HS-27A (cell line): ENCODE data around the gene RECQL5.

Experiments
- DNase-seq: peaks from one replicate; pipeline ENCODE4 v3.0.0-alpha.2; 2012; ENCODE audit warnings: low read depth, missing footprints

RECQL5 gene

DNA sequence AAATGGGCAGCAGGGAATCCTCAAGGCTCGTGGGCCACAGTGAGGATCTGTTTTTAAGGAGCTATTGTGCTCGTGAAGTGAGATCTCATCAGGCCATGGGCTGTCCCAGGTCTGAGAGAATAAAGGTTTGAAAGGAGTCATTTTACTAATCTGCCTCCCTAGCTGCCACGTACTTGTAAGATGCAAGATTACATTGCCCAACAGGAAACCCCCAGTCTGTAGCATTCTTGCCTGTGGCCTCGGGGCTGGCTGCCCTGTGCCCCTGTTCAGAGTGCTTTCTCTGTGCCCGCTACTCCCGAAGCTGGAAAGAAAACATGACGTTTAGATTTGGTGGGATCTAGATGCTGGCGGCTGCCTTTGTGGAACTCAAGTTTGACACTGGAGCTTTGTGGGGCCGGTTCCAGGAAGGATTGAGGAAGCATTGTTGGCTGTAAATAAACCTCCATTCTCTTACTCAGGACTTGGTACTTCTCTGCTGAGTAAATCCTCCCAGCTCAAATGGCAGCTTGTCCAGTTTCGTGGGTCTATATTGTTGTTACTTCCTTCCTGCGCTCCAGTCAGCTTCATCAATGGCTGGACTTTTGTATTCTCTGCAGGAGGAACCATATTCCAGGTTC is 21.4 kb upstream of the RECQL5 start:
- DNase-seq: no peak

DNA sequence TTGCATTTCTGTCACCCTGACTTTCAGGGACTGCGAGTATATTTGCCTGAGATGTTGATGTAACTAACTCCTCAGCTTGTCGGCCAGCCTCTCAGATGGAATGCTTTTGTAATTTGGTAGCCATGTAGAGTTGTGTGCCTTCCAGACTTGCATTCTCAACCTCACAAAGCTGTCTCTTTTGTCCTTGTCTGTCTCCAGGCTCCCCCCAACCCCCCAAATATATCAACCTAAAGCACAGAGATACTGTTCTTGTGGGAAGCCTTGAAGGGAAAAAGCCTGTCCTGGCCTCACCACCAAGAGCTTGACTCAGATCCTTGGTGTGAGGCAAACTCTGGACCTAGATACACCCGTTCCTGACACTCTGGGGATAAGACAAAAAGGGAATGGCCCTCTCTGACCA is 18.5 kb upstream of the RECQL5 start:
- no peak for DNase-seq

DNA sequence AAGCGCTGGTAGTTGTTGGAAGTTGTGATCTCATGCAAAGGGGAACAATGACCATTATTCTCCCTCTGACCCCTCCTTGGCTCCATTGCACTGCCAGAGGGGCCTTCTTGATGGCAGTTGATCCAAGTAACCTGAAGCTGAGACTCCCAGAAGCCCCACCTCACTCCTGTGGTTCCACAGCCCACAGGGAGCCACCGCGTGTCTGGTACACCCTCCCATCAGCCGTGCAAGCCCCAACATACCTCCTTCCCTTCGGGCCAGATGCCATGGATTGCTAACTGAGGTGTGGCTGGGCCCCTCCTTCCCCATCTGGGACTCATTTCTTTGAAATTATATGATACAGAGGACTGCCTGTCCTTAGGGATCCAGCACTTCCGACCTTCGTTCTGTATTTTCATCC is 18.0 kb upstream of the RECQL5 start:
- DNase-seq: no peak

DNA sequence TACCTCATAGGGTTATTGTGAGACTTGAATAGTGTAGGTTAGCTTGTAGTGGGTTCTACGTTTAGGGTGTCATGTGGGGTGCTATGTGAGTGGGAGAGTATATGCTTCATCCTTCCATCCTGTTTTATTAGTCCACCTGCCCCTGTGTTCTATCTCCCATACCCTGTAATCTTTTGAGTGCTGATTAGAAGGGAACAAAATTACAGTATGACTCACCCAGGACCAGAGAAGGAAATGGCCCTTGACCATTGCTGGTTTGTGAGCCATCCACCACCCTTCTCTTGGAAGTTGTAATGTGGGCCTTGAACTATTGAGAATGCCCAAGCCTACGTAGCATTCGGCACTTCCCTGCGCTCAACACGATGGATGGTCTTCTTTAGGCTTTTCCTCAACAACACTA is 17.3 kb upstream of the RECQL5 start:
- no peak for DNase-seq

DNA sequence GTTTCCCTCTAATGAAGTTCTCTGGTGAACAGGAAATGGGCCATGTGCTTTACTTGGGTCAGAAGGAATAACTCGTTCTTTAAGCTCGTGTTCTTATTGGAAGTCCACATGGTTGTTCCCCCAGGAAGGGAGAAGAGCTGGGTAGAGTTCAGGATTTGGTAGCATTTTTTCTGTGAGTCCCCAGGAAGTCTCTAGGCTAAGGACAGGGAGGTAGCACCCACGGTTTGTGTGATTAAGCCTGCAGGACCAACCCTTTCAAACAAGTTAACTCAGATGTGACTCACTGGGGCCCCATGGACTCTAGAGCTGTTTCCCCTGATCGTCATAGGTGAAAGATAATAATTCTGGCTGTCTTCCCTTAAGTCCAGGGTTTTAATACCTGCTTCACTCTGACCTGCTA is 16.6 kb upstream of the RECQL5 start:
- DNase-seq: no peak

DNA sequence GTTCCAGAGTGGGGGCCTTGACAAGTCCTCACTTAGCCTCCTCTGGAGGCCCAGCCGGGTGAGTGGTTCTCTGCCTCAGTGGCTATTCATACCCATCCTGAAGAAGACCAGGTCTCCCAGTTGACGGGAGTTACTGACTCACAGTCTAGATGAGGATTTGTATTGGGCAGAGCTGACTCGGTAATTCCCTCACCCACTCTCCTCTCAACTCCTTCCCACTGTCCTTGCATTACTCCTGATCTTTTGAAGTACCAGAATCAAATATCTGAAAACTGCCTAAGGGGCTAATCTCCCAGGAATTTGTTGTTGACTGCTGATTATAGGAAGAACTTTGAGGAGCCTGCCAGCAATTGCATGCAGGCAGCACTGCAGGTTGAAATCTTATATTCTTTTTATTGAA is 14.3 kb upstream of the RECQL5 start:
- DNase-seq: no peak

DNA sequence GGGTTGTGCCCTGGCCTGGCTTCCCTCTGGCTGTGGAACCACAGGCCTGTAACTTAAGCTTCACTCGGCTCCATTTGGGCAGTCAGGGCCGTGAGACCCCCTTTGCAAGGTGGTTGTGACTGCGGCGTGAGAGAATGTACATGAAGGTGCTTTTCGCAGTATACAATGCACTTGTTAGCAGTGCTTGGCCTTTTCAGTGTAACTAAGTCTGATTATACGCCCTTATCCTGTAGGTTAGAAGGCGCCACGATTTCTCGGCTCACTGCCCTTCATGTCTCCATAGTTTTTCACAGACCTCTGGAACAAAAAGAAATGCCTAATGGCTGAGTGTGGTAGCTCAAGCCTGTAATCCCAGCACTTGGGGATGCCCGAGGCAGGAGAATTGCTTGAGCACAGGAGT is 13.5 kb upstream of the RECQL5 start:
- DNase-seq: no peak

DNA sequence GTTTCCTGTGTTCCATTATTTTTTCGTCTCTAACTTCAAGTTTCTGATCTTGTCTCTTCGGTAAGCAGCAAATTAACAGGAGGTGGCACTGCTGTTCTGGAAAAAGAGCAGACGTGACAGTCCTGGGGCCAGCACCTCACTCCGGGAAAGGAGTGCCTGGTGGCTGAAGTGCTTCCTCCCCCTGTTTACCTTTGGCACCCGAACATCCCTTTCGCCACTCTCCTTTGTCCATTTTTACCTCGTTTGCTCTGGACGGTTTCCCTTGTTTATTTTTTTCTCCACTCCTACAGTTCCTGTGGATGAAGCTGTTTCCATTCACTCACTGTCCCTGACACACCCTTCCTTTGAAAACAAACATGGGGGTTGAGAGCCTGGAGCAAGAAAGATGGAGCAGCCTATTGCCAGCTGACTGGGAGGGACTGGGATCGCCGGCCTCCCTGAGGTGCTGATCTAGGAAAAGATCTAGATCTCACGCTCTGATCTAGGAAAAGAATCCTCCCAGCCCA is 12.8 kb upstream of the RECQL5 start:
- no peak for DNase-seq

DNA sequence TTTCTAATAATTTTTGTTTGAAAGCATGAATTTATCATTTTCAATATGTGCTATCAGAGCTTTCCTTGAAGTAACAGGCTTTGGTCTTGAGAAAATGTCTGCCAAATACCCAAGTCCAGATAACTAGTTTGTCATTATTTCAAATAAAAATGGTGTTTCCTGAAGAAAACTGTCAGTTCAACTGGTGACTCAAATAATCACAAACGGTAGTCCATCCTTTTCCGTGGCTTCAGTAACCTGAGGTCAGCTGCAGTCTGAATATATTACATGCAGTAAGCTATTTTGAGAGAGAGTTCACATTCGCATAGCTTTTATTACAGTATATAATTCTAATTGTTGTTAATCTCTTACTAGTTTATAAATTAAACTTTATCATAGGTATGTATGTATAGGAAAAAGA is 9.5 kb upstream of the RECQL5 start:
- DNase-seq: no peak

DNA sequence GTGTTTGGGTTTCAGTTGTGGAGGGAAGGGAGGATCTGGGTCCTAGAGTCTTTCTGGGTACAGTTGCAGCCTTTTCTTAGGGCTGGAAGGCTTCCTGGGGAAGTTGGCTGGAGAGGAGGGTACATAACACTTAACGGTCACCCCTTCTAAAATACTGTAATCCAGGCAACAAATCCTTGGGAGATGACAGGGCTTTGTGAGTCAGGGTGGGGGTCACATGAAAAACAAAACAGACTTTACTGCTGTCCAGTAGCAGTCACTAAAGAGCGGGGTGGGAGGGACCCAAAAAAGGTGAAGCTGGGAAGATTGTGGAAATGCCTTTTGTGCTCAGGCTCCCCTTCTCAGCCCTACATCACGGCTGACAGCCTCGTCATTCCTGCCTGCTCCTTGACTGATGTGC is 6.5 kb upstream of the RECQL5 start:
- no peak for DNase-seq

DNA sequence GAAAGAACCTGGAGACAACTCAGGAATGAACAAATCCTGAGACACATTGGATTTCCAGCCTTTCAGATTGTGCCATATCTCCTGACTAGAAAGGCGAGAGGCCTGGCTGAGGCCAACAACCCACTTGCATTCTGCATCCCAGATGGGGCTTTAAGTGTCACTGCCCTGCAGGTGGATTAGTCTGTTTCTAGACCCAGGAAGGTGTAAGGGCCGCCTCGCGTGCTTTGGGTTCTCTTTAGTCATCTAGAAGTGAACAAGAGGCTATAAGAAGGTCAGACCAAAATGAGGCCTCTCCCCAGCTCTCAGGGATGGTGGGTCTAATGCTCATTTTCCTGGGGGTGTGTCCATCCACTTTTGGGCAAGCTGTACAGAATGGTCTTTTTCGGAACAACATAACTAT is 5.1 kb upstream of the RECQL5 start:
- no peak for DNase-seq

DNA sequence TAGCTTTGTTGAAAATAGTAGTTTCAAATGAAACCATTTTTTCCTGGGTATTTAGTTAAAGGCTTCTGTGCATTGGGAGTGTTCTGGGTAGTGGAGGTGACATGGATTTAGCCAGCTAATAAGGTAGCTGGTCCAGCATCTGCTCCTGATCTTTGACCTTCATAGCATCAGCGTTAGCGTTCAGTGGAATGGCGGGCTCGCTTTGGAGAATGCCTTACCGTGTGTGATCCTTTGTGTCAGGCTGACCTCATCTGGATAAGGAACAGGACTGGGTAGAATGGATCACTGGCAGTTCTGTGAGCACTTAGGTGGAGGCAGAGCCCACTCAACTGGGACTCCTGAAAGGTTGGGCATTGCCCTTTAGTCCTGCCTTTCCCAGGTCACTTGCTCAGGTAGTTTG is 3.9 kb upstream of the RECQL5 start:
- no peak for DNase-seq

DNA sequence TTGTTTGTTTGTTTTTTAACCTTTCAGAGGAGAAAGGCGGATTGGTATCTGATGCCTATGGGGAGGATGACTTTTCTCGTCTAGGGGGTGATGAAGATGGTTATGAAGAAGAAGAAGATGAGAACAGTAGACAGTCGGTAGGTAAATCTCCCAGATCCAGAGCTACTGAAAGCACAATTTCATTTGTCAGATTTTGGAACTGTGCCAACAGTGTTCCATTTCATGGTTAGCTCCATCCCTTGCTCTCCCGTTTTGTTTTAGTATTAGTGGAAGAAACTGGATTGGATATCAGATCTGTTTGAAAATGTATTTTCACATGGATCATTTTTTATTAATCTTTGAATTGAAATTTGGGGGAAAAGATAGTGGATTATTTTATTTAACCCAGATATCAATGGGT is 1.5 kb upstream of the RECQL5 start:
- DNase-seq: no peak

DNA sequence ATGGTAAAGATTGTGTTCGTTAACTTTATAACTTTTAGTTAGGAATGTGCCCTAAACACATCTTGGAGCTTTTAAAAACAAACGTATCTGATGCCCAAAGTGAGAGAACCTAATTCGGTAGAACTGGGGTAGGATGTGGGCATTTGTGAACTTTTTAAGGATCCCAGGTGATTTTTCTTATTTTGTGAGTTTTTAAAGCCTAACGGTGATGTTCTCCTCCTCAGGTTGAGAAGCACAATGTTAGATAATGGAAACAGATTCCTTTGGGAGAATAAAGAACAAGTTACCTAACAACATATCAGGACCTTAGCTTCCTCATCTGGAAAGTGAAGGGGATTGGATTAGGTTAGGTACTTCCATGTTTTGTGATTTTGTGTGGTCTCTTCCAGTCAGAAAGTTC is 871 bp upstream of the RECQL5 start:
- no peak for DNase-seq

DNA sequence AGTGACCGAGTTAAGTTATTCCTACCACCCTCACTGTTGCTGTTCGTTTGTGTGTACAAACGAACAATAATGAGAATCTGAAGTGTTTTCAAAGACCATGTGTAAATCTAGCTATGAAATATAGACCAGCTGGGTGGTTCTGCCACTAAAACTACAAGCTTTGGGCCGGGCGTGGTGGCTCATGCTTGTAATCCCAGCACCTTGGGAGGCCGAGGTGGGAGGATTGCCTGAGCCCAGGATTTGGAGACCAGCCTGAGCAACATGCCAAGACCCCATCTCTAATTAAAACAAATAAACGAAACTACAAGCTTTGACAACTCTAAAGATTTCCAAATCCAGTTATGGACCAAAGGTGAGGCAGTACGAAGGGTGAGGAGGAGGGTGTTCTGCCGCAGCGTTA is 973 bp downstream of the RECQL5 start:
- DNase-seq: no peak

DNA sequence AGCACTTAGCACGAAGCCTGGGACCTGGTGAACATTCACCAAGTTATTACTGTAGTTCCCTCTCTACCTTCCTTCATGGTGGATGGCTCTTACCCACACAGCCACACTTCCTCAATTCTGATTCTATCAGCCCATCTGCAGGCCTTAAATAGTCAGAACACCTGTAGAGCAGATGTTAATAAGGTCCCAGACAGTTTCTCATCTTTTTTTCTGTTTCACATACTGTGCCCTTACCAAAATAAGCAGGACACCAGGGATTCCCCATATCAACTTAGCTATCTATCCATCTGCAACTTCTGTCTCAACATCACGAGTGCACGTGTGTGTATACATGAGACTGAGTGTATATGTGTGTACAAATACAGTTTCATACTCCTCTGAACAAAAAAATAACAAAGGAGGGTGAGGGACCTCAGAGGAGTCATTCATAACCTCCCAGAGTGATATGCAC is 2.8 kb downstream of the RECQL5 start:
- DNase-seq: no peak

DNA sequence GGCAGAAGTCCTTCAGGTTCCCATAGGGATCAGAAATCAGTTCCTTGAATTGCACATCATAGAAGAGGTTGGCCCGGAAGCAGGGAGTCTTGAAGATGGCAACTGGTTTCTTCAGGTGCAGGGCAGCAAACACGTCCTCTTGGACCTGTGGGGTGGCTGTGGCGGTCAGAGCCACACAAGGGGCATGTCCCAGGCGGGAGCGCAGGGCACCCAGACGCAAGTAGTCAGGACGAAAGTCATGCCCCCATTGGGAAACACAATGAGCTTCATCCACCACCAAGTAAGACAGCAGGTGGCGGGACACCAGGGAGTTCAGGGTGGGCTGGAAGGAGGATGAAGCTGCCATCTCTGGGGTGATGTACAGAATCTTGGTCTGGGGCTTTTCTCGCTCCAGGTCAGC is 4.4 kb downstream of the RECQL5 start:
- DNase-seq: no peak

DNA sequence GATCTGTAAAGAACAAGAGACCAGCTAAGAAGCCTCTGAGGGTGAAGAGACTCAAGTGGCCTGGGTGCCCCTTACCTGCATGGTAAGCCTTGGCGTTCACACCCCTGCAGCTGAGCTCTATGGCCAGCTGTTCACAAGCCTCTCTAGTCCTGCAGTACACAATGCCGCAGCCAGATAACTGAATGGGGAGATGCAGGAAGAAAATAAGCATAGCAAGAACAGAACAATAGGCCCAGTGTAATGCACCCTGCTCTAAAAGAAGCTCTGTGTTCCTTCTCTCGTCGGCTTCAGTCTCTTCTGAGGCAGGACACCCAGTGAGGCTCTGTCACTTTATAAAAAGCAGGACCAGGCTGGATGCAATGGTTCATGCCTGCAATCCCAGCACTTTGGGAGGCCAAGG is 5.4 kb downstream of the RECQL5 start:
- no peak for DNase-seq

DNA sequence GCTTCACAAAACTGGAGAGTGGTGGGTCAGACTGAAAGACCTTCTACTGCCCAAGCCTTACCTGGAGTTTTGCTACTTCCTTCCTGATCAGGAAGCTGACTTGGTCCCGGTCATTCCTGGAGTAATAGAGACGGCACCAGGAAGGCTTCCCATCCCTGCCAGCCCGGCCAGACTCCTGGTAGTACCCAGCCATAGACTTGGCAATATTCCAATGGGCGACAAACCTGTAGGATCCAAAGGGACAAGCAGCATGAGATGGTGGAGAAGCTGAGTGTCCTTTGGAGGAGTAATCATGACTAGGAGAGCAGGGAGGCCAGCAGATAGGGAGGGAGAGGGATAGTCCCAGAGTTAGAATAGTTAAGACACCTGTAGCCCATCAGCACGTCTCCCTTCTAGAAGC is 8.7 kb downstream of the RECQL5 start:
- no peak for DNase-seq

DNA sequence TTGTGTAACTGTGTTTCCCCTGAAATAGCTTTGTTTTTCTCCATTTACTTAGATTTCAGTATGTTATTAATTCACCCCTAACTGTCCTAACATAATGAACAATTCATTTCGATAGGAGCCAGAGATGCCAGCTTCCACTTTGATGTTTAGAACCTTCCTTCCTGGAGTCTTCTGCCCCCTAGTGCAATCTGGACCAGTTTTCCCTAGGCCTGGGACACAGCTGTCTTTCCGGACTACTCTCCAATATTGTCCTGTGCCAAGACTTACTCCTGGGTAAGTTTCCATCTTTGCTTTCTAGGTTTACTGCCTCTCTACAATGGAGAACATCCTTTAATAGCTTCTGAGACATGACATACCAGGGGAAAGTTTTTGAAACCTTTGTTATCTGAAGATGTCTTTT is 12.8 kb downstream of the RECQL5 start:
- DNase-seq: no peak

DNA sequence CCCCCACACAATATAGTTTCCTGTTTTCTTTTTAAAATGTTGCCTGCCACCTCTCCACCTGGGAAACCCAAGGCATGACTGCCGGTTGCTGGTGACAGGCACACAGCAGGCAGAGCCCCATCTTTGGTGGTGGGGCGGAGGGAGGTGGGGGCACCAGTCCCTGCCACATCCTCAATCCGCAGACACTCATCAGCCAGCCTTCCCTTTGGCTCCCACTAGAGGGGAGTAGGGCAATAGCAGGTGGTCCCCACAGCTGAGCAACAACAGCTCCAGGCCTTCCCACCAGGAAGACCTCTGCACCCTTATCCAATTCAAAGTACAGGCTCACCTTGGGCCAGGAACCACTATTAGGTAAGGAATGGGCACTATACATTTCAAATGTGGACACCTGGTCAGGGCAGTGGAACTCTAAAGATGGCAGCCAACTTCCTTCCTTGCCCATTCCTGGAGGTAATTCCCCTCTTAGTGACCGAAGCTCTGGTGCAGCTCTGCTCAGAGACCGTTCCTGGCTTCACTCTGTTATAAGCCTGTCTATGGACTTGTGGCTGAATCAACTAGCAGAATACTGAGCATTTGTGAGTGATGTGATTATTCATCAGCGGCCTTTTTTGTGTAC is 13.9 kb downstream of the RECQL5 start:
- no peak for DNase-seq

DNA sequence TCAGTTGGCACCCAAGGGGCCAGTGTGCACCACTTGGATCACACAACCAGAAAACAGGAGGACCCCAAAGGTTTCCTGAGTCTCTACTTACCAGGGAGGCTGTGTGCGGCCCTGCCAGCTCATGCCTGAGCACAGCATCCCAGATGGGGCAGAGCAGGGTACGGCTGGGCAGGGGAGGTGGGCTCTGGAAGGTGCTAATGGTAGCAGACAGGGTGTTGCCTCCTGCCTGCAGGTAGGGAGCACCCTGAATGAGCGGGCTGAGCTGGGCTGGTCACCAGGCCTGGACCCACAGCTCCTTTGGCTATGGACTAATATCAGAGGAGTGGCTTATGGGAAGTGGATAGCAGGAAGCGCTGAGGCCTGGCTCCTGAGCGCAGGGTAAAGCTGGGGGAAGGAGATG is 14.6 kb downstream of the RECQL5 start:
- no peak for DNase-seq

DNA sequence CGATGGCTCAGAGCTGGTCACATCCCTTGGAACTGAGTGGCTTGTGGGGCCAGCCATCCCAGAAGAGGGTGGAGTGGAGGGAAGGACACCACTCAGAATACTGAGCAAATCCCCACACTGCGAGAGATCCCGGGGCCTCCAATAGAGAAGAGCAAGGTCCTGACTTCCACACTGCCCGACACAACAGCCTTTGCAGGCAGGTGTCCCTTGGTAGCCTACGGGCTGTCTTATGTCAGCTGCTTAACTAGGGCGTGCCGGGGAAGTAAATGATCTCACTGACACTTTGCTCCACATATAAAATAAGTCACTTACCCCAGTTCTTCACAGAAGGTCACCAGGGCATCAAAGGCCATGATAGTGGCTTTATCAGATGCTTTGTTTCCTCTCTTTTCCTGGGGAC is 16.1 kb downstream of the RECQL5 start:
- DNase-seq: no peak

DNA sequence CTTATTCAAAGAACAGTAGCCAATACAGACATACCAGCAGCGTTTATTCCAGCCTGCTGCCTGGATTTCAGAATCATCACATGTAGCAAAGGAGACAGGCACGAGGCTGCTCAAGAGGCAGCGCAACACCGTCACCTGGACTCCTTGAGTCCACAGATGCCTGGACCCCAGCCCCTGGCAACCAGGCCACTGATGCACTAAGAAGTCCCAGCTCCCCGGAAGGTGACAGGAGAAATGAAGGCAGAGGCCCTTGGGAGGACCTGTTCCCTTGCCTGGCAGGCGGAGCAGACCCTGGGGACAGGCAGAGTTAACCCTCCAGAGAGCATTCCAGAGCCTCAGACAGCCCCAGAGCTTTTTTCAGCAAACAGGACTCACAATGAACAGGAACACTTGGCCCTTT is 17.3 kb downstream of the RECQL5 start:
- DNase-seq: no peak
